ENCODE data around the gene PTPRE. TPM values are rescaled to one million over a fixed set of nuclear protein-coding genes. Genes with fewer than 3 reads are reported as not detected.

PTPRE gene
- total RNA-seq, 5 donors from 2014 or later (not counting 1 experiment from before 2014, with no cell fraction given): 23.2 to 69.2 (median 32.2) TPM

DNA sequence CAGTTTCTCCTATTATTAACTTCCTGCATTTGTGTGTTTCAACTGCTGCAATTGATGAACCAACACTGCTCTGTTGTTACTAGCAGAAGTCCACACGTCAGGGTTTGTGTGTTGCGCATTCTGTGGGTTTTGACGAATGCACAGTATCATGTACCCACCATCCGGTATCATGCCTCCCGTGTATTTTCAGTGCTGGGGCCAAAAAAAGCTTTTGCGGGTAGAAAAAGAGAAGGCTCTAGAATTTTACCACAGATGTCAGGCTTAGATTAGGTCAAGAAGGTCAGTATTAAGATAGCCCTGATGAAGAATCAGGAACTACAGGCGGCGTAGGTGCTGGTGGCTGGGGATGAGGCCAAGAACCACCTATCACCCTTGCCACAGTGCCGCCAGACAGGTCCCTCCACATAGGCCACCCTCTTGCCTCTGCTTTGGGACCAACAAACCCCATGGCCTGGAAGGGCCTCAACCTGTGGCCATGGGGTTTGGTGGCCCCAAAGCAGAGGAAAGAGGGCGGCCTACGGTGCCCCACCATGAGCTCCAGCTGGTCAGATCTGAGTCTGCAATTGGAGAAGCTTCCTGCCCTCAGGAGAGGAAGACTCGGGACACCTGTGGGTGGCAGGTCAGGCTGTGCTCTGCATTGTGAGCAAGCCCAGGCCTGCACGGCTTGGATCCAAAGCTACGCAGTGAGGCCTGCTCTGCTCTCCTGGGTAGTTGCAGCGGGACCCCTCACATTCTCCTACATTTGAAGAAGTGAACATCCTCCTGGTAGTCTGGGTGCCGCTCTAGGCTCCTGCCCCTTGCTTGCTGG lies 147.5 kb downstream of the PTPRE start:
- ATAC-seq (replicated peaks in 1 of 4): no peak

DNA sequence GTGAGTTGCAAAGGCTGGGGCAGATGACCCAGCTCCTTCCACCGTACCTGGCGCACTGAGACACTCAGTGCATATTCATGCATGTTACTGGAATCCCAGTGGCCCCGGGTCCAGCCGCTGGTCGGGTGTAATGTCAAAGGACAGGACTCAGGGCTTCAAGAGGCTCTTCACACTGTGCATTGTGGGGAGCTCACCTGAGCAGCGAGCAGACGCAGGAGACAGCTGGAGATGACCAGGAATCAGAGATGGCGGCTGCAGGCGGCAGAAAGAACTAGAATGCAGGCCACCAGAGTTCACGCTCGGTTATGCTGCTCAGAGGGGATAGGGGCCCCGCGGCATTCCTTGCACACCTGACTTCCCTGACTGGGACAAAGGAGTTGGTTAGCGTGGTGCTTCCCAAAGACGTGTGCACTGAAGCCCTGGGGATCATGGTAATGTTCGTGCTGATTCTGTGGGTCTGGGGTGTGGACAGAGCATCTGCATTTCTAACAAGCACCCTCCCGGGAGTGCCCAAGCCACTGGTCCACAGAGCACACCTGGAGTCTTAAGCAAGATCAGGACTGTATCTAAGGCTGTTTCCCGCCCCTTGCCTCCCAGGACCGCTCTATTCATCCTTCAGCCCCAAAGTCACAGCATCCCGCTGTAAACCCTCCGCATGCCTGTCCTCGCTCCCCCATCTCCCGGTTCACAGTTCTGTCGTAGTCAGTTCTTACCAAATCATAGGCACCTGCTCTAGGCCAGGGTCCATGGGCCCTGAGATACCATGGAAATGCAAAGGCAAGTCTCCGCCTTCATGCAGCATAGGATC lies 148.4 kb downstream of the PTPRE start:
- no peaks in the 10 kb centered on the region for H3K27me3 Mint-ChIP-seq
- 98% methylated on average over 25 of the region's 25 CpGs for WGBS (ENCODE audit: insufficient coverage)
- Histone ChIP-seq H3K4me1 (ENCODE audit: control insufficient read depth in 1 of 2, extremely low read depth in 1 of 2, insufficient read depth in 2 of 2, low read length in 2 of 2) (peaks cover 2 to 51% of the 10 kb centered on the region in 2 experiments), H3K36me3 (ENCODE audit: control insufficient read depth in 2 of 2, extremely low read depth in 1 of 2, insufficient read depth in 1 of 2, low read length in 1 of 2) (peaks cover 24 to 90% of the 10 kb centered on the region in 2 donors), H3K27me3 (replicated peaks in 1 of 2; ENCODE audit: control insufficient read depth in 2 of 2, extremely low read depth in 1 of 2, insufficient read depth in 2 of 2, low read length in 1 of 2) (no peaks in the 10 kb centered on the region), H3K4me3 (ENCODE audit: control insufficient read depth in 1 of 2, extremely low read depth in 1 of 2, low read length in 1 of 2) (no peak overlapping the region), H3K27ac (ENCODE audit: low read length) (no peak overlapping the region), H3K9me3 (no peaks in the 10 kb centered on the region)
- no peaks in the 10 kb centered on the region for H3K9me3 Mint-ChIP-seq
- POLR2A ChIA-PET: no interaction called here
- peaks cover 58% of the 10 kb centered on the region for H3K36me3 Mint-ChIP-seq
- no peak for DNase-seq
- peaks cover 47 to 56% (median 55%) of the 10 kb centered on the region in 3 donors for H3K4me1 Mint-ChIP-seq
- H3K27ac Mint-ChIP-seq: peak overlapping the region in 1 of 2 donors; percentile 39
- no peak for ATAC-seq (replicated peaks in 1 of 4)
- H3K4me3 Mint-ChIP-seq: no peak overlapping the region
- CTCF ChIA-PET: no interaction called here

More for the DNA sequence above, 147.5 kb downstream of the PTPRE start:
- Histone ChIP-seq H3K9me3 (no peaks in the 10 kb centered on the region), H3K27me3 (replicated peaks in 1 of 2; ENCODE audit: control insufficient read depth in 2 of 2, extremely low read depth in 1 of 2, insufficient read depth in 2 of 2, low read length in 1 of 2) (no peaks in the 10 kb centered on the region), H3K4me1 (ENCODE audit: control insufficient read depth in 1 of 2, extremely low read depth in 1 of 2, insufficient read depth in 2 of 2, low read length in 2 of 2) (peaks cover 7 to 50% of the 10 kb centered on the region in 2 experiments), H3K4me3 (ENCODE audit: control insufficient read depth in 1 of 2, extremely low read depth in 1 of 2, low read length in 1 of 2) (no peak overlapping the region), H3K27ac (ENCODE audit: low read length) (no peak overlapping the region), H3K36me3 (ENCODE audit: control insufficient read depth in 2 of 2, extremely low read depth in 1 of 2, insufficient read depth in 1 of 2, low read length in 1 of 2) (peaks cover 24 to 86% of the 10 kb centered on the region in 2 donors)
- H3K36me3 Mint-ChIP-seq: peaks cover 62% of the 10 kb centered on the region
- no peaks in the 10 kb centered on the region for H3K9me3 Mint-ChIP-seq
- no peak overlapping the region for H3K4me3 Mint-ChIP-seq
- peak in 1 of 35 experiments; percentile 44 for DNase-seq
- ChIA-PET POLR2A (no interaction called here), CTCF (no interaction called here)
- peaks cover 47 to 57% (median 55%) of the 10 kb centered on the region in 3 donors for H3K4me1 Mint-ChIP-seq
- WGBS (ENCODE audit: insufficient coverage): 97% methylated on average over 14 of the region's 16 CpGs
- peak overlapping the region in 1 of 2 donors; percentile 16 for H3K27ac Mint-ChIP-seq
- H3K27me3 Mint-ChIP-seq: no peaks in the 10 kb centered on the region

- Histone ChIP-seq H3K4me3 (ENCODE audit: control insufficient read depth in 1 of 2, extremely low read depth in 1 of 2, low read length in 1 of 2) (no peak overlapping the region), H3K4me1 (ENCODE audit: control insufficient read depth in 1 of 2, extremely low read depth in 1 of 2, insufficient read depth in 2 of 2, low read length in 2 of 2) (peaks cover 0 to 46% of the 10 kb centered on the region in 2 experiments), H3K9me3 (no peaks in the 10 kb centered on the region), H3K36me3 (ENCODE audit: control insufficient read depth in 2 of 2, extremely low read depth in 1 of 2, insufficient read depth in 1 of 2, low read length in 1 of 2) (peaks cover 27 to 88% of the 10 kb centered on the region in 2 donors), H3K27me3 (replicated peaks in 1 of 2; ENCODE audit: control insufficient read depth in 2 of 2, extremely low read depth in 1 of 2, insufficient read depth in 2 of 2, low read length in 1 of 2) (no peaks in the 10 kb centered on the region), H3K27ac (ENCODE audit: low read length) (no peak overlapping the region)
- Mint-ChIP-seq H3K27ac (peak overlapping the region in 1 of 2 donors; percentile 39), H3K27me3 (no peaks in the 10 kb centered on the region), H3K4me3 (no peak overlapping the region), H3K9me3 (no peaks in the 10 kb centered on the region), H3K4me1 (peaks cover 44 to 53% (median 50%) of the 10 kb centered on the region in 3 donors), H3K36me3 (peaks cover 54% of the 10 kb centered on the region)
- DNase-seq (no peak), ATAC-seq (replicated peaks in 1 of 4) (no peak)
- WGBS (ENCODE audit: insufficient coverage): 97% methylated on average over 14 of the region's 17 CpGs
- ChIA-PET POLR2A (no interaction called here), CTCF (interaction anchor here in 1 of 2 donors (0.5 to 1.2 kb wide), 2 partner anchors 13 to 15 kb away, joined by 3 to 5 read pairs; no protein-coding TSS in a partner anchor)
Measured at GRCh38 chr10:128056303-128057050, 149.6 kb downstream of the PTPRE start.

GRCh38 chr10:128058106-128058749 lies 151.3 kb downstream of the PTPRE start:
- peak overlapping the region; percentile 66 to 87 for H3K27ac Mint-ChIP-seq
- no peaks in the 10 kb centered on the region for H3K27me3 Mint-ChIP-seq
- no peaks in the 10 kb centered on the region for H3K9me3 Mint-ChIP-seq
- no peak for ATAC-seq (replicated peaks in 1 of 4)
- H3K4me1 ChIP-seq (ENCODE audit: control insufficient read depth in 1 of 2, extremely low read depth in 1 of 2, insufficient read depth in 2 of 2, low read length in 2 of 2): peaks cover 10 to 46% of the 10 kb centered on the region in 2 experiments
- H3K36me3 Mint-ChIP-seq: peaks cover 43% of the 10 kb centered on the region
- no peak overlapping the region for H3K4me3 Mint-ChIP-seq
- POLR2A ChIA-PET: interaction anchor here in 1 of 2 donors (7.2 kb wide), 1 partner anchor 10 kb away, joined by 62 read pairs; no protein-coding TSS in a partner anchor
- DNase-seq: no peak
- H3K27ac ChIP-seq (ENCODE audit: low read length): peak overlapping the region; percentile 17
- no peak overlapping the region for H3K4me3 ChIP-seq (ENCODE audit: control insufficient read depth in 1 of 2, extremely low read depth in 1 of 2, low read length in 1 of 2)
- peaks cover 17 to 79% of the 10 kb centered on the region in 2 donors for H3K36me3 ChIP-seq (ENCODE audit: control insufficient read depth in 2 of 2, extremely low read depth in 1 of 2, insufficient read depth in 1 of 2, low read length in 1 of 2)
- 79% methylated on average over 6 of the region's 9 CpGs for WGBS (ENCODE audit: insufficient coverage)
- H3K4me1 Mint-ChIP-seq: peaks cover 48 to 61% (median 51%) of the 10 kb centered on the region in 3 donors
- no peaks in the 10 kb centered on the region for H3K9me3 ChIP-seq
- CTCF ChIA-PET: interaction anchor here in 1 of 2 donors (0.9 to 1.7 kb wide), 2 partner anchors 10 to 11 kb away, joined by 5 to 7 read pairs; no protein-coding TSS in a partner anchor
- no peaks in the 10 kb centered on the region for H3K27me3 ChIP-seq (replicated peaks in 1 of 2; ENCODE audit: control insufficient read depth in 2 of 2, extremely low read depth in 1 of 2, insufficient read depth in 2 of 2, low read length in 1 of 2)

- Mint-ChIP-seq H3K36me3 (peaks cover 43% of the 10 kb centered on the region), H3K27ac (peak overlapping the region in 1 of 2 donors; percentile 87), H3K27me3 (no peaks in the 10 kb centered on the region), H3K9me3 (no peaks in the 10 kb centered on the region), H3K4me3 (no peak overlapping the region), H3K4me1 (peaks cover 53 to 65% (median 56%) of the 10 kb centered on the region in 3 donors)
- Histone ChIP-seq H3K4me1 (ENCODE audit: control insufficient read depth in 1 of 2, extremely low read depth in 1 of 2, insufficient read depth in 2 of 2, low read length in 2 of 2) (peaks cover 15 to 50% of the 10 kb centered on the region in 2 experiments), H3K36me3 (ENCODE audit: control insufficient read depth in 2 of 2, extremely low read depth in 1 of 2, insufficient read depth in 1 of 2, low read length in 1 of 2) (peaks cover 17 to 76% of the 10 kb centered on the region in 2 donors), H3K9me3 (no peaks in the 10 kb centered on the region), H3K27me3 (replicated peaks in 1 of 2; ENCODE audit: control insufficient read depth in 2 of 2, extremely low read depth in 1 of 2, insufficient read depth in 2 of 2, low read length in 1 of 2) (no peaks in the 10 kb centered on the region), H3K4me3 (ENCODE audit: control insufficient read depth in 1 of 2, extremely low read depth in 1 of 2, low read length in 1 of 2) (no peak overlapping the region), H3K27ac (ENCODE audit: low read length) (peak overlapping the region; percentile 50)
- POLR2A ChIA-PET: interaction anchor here in 1 of 2 donors (7.2 kb wide), 1 partner anchor 10 kb away, joined by 62 read pairs; no protein-coding TSS in a partner anchor
- CTCF ChIA-PET: interaction anchor here in 1 of 2 donors (0.9 to 1.7 kb wide), 3 partner anchors 10 to 22 kb away, joined by 3 to 7 read pairs (median 5); no protein-coding TSS in a partner anchor
- DNase-seq (no peak), ATAC-seq (replicated peaks in 1 of 4) (no peak)
Measured at GRCh38 chr10:128058750-128059134, 151.8 kb downstream of the PTPRE start.
